IPS-15b (cell line): Measurements from ENCODE around the gene NUDT16.
A peak's percentile ranks its signal among the peaks of the same experiment; 100 is the strongest.

Experiments used
- H3K27me3 ChIP-seq: one replicate; pipeline ENCODE4 v1.6.1; 2013; ENCODE audit warnings: low read length; ENCODE audit not compliant: control insufficient read depth, insufficient read depth
- H3K36me3 ChIP-seq: one replicate; pipeline ENCODE4 v1.6.1; 2013; ENCODE audit warnings: low read length; ENCODE audit not compliant: control insufficient read depth, insufficient read depth
- H3K4me1 ChIP-seq: one replicate; pipeline ENCODE4 v1.6.1; 2013; ENCODE audit warnings: mild to moderate bottlenecking, low read length; ENCODE audit not compliant: control insufficient read depth, insufficient read depth
- H3K4me3 ChIP-seq: one replicate; pipeline ENCODE4 v1.5.1; 2013; ENCODE audit warnings: low read depth, low read length
- H3K9ac ChIP-seq: one replicate; pipeline ENCODE4 v1.6.1; 2013; ENCODE audit warnings: low read depth, mild to moderate bottlenecking, low read length
- H3K9me3 ChIP-seq: one replicate; pipeline ENCODE4 v1.6.1; 2013; ENCODE audit warnings: mild to moderate bottlenecking, low read length; ENCODE audit not compliant: control insufficient read depth, insufficient read depth

NUDT16 gene

DNA sequence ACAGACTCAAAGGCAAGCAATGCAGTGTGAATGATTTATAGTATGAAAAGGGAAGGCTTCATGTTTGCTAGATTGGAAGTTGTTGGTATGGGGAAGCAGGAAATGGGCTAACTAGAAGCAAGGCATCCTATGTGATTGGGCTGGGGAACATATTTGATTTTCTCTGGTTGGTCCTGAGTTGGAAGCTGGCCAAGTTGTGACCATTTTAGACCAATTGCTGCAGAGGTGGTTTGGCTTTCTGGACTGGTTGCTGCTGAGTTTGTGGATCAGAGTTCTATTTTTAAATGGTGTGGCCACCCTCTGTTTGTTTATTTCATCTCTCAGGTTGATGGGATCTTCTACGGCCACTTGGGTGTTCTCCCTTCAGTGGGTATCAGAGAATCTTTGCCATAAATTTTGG is 39.7 kb downstream of the NUDT16 start:
- no peaks in the 10 kb centered on the region for H3K36me3 ChIP-seq
- no peak overlapping the region for H3K4me3 ChIP-seq
- H3K9me3 ChIP-seq, result no peaks in the 10 kb centered on the region

DNA sequence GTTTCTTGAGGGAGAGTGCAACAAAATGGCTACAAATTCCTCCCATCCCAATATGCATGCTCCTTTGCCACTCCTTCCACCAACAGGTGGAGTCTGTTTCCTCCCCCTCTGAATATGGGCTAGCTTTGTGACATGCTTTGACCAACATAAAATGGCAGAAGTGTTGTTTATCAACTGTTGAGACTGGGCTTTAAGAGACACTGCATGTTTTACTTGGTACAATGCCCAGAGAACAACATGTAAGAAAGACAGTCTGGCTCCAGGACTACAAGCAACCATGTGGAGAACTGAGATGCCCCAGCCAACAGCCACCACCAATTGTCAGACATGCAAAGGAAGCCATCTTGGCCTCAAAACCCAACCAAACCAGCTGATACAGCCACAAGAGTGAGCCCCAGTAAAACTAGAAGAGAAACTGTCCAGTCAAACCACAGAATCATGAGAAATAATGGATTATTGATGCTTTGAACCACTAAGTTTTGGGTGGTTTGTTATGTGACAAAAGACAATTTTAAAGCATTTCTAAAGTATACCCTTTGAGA is 40.5 kb downstream of the NUDT16 start:
- Histone ChIP-seq H3K4me1 (no peaks in the 10 kb centered on the region), H3K36me3 (no peaks in the 10 kb centered on the region), H3K4me3 (no peak overlapping the region), H3K9ac (no peak overlapping the region), H3K27me3 (no peaks in the 10 kb centered on the region), H3K9me3 (no peaks in the 10 kb centered on the region)

More for the DNA sequence above, 39.7 kb downstream of the NUDT16 start:
- Histone ChIP-seq H3K27me3 (no peaks in the 10 kb centered on the region), H3K9ac (no peak overlapping the region), H3K4me1 (no peaks in the 10 kb centered on the region)

DNA sequence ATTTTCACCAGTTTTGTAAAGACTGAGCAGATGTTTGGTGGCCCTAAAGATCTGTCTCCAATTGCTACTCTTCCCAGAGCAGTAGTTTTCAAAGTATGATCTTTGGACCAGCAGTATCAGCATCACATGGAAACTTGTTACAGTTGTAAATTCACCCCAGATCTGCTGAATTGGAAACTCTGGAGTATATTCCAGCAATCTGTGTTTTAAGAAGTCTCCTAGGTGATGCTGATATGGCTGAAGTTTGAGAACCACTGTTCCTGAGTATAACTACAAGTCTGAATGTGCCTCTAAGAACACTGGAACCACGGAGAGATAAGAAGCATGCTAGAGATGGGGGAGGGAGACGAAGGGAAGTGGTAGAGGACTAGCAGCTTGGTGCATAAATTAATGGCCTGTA is 45.7 kb downstream of the NUDT16 start:
- Histone ChIP-seq H3K4me3 (no peak overlapping the region), H3K36me3 (no peaks in the 10 kb centered on the region), H3K4me1 (no peaks in the 10 kb centered on the region), H3K9me3 (no peaks in the 10 kb centered on the region), H3K9ac (peak overlapping the region; percentile 50), H3K27me3 (no peaks in the 10 kb centered on the region)

DNA sequence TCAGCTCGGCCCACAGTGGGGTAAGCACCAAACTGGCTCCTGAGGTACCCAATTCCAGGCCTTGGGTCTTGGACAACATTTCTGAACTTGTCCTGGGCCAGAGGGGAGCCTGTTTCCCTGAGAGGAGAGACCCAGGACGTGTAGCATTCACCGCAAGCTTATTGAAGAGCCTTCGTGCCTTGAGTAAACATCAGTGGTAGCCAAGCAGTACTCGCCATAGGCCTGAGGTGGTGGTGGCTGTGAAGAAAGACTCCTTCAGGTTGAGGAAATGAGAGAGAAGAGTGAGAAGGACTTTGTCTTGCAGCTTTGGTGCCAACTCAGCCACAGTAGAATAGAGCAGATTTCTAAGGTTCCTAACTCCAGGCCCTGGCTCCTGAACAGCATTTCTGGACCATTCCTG is 50.2 kb downstream of the NUDT16 start:
- Histone ChIP-seq H3K4me1 (no peaks in the 10 kb centered on the region), H3K9ac (no peak overlapping the region), H3K27me3 (no peaks in the 10 kb centered on the region)

DNA sequence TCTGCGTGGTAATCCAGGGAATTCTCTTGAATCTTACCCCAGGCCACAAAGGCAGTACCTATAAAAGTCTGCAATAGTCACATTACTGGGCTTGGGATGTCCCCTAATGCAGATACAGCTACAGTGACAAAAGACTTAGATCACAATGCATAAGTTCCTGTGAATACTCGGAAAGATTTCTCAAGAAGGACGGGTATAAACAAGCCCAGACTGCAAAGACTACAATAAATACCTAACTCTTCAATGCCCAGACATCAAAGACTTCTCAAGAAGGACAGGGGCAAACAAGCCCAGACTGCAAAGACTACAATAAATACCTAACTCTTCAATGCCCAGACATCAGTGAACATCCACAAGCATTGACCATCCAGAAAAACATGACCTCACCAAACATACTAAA is 50.9 kb downstream of the NUDT16 start:
- Histone ChIP-seq H3K4me3 (no peak overlapping the region), H3K9me3 (no peaks in the 10 kb centered on the region)

More for the DNA sequence above, 50.2 kb downstream of the NUDT16 start:
- Histone ChIP-seq H3K4me3 (no peak overlapping the region), H3K36me3 (no peaks in the 10 kb centered on the region), H3K9me3 (no peaks in the 10 kb centered on the region)

DNA sequence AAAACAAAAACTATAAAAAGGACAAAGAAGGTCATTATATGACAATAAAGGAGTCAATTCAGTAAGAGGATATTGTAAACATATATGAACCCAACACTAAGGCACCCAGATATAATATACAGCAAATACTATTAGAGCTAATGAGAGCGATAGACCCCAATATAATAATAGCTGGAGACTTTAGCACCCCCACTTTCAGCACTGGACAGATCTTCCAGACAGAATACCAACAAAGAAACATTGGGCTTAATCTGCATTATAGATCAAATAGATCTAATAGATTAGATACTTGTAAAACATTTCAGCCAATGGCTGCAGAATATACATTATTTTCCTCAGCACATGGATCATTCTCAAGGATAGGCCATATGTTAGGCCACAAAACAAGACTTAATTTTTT is 53.4 kb downstream of the NUDT16 start:
- no peaks in the 10 kb centered on the region for H3K4me1 ChIP-seq
- H3K27me3 ChIP-seq, result no peaks in the 10 kb centered on the region
- no peaks in the 10 kb centered on the region for H3K9me3 ChIP-seq
- H3K36me3 ChIP-seq, result no peaks in the 10 kb centered on the region
- H3K9ac ChIP-seq, result no peak overlapping the region
- no peak overlapping the region for H3K4me3 ChIP-seq

More for the DNA sequence above, 50.9 kb downstream of the NUDT16 start:
- H3K27me3 ChIP-seq, result no peaks in the 10 kb centered on the region
- H3K9ac ChIP-seq, result no peak overlapping the region
- no peaks in the 10 kb centered on the region for H3K36me3 ChIP-seq
- no peaks in the 10 kb centered on the region for H3K4me1 ChIP-seq
